Glomerular endothelial cell (primary cell): ENCODE measurements around the gene LARGE1. TPM values are rescaled to one million over a fixed set of nuclear protein-coding genes. Genes with fewer than 3 reads are reported as not detected.

Experiments used
- DNase-seq: peaks from one replicate; pipeline ENCODE4 v3.0.0-alpha.2; 2011; ENCODE audit warnings: low read depth, low spot score; ENCODE audit errors: extremely low read depth
- total RNA-seq: library from RNA; depleted of rRNA; stranded (reverse); fragments of >200 nt; gene quantifications from 2 replicates; pipeline ENCODE4 v1.2.3, GENCODE V29; 2015

LARGE1 gene
- total RNA-seq, 1 donor from 2014 or later: 18.2 TPM

DNA sequence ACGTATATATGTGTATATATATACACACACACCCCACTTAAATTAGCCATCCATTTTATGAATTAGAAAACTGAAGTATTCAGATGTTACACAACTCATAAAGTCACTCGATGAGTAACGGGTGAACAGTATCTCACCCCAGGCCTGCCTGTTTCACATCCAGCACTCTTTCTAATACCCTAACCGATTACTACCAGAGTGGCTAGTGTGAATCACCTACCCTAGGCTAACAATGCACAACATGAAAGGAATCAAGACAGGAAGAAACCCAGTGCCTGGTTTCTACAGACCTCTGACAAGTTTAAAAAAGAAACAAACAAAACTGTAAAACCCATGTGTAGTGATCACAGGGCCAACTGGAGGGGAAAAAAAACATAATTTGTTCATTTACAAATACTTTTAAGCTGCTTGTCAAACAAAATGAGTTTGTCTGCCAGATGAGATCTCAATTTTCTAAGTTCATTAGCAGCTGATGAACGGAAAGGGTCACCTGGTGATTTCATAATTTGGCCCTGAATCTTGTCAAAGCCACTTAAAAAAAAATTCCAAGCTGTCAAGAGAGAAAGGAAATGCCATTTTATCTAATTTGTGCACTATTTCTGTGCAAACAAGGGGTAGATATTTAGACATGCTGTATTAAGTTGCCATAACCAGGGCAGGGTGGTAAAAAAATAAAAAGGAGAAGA, 134.8 kb downstream of the LARGE1 start:
- no peak for DNase-seq

DNA sequence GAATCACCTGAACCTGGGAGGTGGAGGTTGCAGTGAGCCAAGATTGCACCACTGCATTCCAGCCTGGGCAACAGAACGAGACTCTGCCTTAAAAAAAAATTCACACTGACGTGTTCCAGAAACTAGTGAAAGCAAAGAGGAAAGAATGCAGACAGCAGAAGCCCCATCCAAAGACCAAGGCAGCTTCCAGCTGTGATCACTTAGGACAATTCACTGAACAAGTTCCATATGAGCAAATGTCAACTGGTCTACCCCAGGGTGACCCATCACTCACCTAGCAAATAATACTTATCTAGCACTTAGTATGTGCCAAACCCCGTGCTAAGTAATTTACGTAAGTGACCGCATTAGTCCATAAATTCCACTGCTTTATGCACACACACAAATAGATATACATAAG, 138.9 kb downstream of the LARGE1 start:
- DNase-seq: no peak

DNA sequence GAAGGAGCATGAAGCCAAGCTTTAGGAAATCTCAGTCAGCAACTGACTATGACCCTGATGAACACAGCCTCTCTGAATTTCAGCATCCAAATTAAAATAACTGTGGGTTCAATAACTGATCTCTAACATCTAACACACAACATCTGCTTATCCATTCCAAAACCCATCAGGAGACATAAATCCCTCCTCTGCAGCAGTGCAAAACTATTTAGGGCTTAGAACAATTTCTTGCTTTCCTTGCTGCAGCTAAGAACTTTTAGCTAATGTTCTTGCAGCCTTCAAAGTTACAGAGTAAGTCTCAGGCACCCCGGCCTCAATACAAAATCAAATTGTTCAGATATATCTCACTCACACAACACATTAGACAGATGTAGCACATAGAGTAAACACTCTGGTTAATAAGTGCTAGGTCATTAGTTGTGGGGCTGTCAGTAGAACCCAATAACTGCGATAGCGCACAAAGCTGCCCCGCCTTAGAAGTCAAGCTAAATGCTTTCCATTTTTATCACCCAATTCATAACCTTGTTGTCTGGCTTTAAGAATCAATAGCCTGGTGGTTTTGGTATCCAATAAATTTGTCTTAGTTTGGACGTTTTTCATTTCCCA, 139.6 kb downstream of the LARGE1 start:
- no peak for DNase-seq

DNA sequence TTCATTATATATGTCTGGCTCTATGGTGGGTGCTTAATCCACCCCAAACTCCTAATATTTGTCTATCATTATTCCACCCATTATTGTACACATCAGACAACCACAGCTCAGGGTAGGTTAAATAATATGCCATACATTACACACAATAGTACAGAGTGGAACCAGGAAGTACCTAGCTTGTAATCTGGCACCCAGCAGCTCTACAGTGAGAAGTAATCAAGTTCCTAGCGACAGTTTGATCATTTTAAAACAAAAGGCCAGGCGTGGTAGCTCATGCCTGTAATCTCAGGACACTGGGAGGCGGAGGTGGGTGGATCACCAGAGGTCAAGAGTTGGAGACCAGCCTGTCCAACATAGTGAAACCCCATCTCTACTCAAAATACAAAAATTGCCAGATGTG, 141.0 kb downstream of the LARGE1 start:
- no peak for DNase-seq

DNA sequence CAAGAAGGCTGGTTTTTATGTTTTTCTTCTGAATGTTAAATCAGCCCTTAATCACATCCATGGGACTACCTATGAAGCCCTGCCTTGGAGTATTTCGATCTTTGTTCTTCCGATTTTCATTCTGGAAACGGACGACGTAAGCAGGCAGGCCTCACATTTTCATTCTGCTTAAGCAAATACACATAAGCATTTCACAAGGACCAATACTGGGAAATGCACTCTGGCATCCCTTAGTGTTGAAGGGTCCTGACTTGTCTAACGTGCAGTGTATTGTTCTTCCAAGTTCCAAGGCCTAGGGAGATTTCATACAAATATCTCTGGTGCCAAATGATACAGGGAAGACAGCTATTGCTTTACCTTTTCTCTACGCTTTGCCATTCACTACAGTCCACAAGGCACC, 143.8 kb downstream of the LARGE1 start:
- no peak for DNase-seq

DNA sequence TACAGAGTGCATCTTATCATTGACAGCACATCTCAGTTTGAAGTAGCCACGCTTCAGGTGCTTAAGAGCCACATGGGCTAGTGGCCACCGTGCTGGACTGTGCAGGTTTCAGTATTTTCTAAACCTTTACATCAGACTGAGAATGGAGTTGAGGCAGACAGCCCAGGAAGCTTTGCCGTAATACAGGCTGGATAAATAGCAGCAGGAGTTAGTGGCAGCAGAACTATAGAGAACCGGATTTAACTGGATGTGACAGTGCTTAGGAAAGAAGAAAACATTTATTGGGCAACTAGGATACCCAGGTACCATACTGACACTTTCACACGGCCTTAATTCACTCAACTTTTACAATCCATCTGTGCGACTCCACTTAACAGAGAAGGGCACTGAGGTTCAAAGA, 145.5 kb downstream of the LARGE1 start:
- DNase-seq: no peak

DNA sequence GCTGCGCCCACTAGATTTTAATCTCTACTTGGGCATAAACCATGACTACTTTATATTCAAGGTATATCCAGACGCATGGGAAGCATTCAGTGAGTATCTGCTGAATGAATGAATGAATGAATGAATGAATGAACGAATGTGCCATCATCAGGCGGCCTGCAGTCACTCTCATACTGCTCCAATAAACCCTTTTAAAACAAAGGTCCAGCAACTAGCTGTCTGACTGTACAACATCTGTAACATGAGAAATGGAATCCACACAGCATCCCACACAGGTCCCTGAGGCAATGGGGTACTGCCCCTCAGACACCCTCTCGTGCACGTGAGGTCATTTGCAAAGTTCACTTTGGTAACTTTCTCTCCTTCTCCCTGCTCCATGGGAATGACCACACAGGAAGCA, 147.5 kb downstream of the LARGE1 start:
- DNase-seq: no peak

DNA sequence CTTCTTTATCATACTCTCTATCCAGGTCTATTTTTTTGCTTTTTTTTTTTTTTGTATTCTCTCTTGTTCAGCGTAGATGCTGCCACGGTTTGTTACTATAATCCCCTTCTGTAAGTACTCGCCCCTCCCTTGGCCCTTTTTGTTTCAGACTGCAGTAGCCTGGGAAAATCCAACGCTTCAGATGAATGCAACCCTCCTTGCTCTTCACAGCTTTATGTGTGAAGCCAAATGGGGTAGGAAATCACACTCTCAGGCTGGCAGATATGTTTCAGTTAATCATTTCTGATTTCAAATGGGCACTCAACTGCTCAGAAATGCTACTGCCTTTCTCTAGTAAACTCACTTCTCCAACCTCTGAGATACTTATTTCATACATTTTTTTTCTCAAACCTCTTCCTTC, 149.1 kb downstream of the LARGE1 start:
- DNase-seq: no peak

DNA sequence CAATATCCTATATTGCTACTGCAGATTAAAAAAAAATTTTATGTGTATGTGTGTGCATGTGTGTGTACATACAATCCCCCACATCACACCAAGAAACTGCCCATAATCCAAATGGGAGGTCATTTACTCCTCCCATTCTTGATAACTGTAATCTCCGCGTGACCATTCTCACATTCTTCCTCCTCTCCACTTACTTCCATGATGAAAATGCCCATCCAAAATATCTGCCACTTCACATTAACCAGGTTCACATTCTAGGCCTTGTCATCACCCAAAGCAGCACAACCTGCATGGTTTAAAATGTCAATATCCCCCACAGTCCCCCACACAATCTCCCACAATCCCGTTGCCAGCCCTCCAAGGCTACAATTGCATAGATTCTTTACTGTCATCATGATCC, 149.6 kb downstream of the LARGE1 start:
- no peak for DNase-seq

DNA sequence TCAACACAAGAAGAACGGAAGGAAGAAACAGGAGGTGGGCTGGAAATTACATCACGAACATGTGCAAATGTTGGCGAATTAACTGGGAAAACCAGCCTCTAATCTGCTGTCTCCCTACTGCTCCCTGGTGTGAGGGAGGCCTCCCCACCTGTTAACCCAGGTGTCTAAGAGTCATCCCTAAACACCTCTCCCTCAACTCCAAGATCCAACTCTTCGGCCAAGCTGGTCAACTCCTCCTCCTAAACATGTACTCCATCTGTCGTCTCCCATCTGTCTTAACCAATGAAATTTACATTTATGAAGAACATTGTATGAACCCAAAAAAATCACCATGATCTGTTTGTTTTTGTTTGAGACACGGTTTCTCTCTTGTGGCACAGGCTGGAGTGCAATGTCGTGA, 154.2 kb downstream of the LARGE1 start:
- no peak for DNase-seq

DNA sequence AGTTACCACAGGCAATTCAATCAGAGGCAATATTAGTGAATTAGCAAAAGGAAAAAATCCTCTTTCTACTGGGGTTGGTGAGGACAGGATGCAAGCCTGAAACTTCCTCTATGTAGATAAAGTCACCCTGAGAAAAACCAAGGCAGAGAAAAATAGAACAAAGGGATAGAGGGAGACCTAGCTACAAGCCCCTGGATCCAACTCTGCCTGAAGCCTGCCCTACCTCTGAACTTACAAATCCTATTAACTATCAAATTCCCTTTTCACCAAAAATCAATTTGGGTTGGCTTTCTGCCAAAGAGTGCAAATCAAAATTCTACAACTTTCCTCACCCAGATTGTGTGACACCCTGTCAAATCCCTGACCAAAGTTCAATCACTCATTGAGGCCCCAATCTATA, 161.3 kb downstream of the LARGE1 start:
- no peak for DNase-seq

DNA sequence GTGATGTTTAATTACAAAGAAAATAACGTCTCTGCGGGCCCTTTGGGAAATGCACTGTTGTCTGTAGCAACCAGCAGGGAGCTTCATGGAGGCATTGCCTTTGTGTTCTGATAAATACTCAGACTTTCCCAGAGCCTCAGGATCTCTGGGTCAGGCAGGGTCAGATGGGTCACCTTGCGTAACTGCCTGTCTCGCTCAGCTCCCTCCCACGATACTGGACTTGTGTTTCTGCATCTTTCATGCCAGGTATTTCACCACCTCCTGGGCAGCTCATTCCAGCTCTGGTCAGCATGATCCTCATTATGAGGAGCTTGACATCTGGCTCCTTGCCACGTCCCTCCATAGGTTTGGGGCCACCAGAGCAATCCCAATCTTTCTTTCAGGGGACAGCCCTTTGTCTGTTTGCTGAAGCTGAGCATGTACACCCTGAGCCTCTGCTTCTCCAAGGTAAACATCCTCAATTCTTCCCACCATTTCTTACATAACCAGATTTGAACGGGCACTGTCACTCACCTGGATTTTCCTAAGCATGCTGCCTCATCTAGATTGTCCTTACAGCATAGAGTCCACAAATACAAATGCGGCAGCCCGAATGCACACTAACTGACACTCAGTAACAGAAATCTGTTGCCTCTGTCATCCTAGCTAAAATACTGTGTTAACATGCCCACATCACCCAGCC, 162.3 kb downstream of the LARGE1 start:
- no peak for DNase-seq

DNA sequence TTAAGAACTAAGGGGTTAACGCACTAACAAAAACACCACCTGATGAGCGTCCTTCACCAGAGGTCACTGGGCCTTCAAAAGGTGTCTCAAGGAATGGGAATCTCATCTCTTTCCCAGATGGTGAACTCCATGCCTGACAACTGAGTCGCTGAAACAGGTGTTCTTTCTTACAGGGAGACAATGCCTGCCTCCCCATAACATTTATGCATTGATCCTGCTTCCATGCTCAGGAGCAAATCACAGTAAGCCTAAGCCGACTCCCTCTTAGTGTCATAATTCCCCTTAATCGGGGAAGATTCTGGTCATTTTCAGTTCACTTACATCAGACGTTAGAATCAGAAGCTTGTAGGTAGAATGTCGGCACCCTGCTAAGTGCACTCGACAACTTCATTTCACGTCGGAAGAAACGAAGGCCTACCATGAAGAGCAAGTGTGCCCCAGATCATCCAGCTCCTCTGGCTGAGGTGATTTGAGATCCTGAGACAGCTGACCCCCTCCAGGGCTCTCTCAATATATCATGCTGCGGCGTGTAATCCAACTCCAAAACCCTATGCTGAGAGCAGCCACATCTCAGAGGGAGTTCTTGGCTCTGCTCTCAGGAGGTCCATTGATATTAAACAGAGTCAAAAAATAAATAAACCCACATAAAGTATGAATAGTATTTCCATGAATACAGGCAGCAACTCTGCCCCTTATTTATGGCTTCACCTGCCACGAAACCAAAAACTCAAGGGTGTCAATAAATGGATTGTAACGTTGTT, 163.1 kb downstream of the LARGE1 start:
- no peak for DNase-seq

DNA sequence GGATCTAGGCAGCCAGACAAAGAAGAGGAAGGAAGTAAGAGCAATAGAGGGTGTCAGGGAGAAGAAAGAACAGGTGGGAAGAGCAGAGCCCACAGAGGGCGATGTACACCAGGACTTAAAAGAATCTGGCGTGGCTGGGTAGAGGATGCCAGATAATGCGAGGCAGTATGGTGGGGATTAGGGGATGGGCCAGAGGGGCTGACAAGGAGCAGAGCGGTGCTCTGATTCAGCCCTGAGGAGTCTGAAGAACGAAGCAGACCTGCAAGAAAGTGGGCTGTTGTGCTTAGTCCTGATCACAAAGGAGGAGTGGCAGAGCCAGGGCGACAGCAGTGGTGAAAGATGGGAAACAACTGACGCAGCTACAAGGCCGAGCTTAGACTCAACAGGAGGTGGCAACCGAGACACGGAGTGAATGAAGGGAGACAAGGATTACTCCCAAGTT, 163.7 kb downstream of the LARGE1 start:
- DNase-seq: no peak

DNA sequence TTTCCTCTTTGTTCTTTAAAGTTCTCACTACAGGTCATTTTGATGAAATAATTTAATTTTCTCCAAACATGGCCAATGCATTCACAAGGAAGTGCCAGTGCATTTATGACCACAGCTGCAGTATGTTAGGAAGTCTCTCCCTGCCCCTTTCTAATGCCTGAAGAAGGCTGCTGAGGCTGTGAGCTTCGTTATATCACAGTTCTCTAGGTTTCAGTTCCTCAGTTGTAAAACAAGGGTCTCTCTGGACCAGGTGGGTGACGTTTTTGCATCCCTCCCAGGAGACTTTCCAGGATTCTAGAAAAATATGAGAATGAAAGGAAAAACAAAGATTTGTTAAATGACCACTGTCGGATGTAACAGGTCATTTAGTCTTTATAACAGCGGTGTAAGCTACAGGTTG, 171.6 kb downstream of the LARGE1 start:
- DNase-seq: no peak

DNA sequence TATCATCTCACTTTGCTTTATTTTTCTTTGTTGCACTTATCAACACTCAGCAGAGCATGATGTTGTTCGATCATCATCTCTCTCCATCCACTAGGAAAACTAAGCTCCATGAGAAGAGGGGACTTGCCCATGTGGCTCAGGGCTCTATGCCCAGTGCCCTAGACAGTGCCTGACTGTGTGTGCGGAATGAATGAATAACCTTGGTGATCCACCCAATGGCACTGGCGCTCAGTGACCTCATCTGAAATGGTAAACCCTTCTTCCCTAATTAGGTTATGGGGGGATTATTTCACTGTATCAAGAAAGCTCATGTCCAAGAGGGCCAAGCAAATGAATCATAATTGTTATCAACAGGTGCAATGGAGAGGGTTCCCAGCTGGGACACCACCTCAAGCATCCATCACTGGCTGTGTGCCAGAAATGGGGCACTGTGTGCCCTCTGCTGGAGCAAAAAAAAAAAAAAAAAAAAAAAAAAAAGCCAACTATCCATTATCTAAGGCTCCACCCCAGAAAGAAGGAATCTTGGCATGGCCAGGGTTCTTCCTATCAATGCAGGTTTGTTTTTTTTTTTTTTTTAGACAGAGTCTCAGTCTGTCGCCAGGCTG, 172.6 kb downstream of the LARGE1 start:
- no peak for DNase-seq

DNA sequence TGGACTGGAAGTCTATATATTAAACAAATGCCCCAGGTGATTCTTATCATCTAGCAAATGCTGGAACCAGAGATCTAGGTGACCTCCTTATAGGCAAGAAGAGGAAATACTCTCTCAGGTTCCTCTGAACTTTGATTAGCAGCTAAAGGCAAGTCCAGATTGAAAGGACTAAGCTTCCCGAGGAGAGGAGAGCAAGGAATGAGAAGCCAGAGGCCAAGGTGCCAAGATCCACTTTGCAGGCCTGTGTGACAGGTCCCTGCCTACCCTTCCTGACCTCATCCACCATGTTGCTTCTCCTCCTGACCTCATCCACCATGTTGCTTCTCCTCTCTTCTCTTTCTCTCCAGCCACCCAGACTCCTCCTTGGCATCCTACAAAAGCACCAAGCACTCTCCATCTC, 173.2 kb downstream of the LARGE1 start:
- no peak for DNase-seq

DNA sequence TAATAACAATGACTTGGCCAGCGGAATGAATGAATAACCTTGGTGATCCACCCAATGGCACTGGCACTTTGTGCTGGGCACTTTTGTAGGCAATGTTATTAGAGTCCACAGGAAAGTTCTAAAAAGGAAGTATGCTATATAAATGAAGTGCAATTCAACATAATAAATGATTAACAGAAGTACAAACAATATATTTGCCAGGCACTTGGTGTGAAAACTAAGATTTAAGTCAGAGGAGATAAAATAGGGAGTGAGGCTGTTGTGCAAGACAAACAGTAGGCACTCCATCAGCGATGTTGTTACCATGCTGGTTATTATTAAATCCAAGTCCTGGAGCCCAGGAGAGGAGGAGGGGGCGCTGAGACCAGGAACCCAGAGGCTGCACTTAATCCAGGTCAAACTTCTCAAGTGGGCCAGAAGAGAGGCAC, 173.8 kb downstream of the LARGE1 start:
- DNase-seq: no peak

DNA sequence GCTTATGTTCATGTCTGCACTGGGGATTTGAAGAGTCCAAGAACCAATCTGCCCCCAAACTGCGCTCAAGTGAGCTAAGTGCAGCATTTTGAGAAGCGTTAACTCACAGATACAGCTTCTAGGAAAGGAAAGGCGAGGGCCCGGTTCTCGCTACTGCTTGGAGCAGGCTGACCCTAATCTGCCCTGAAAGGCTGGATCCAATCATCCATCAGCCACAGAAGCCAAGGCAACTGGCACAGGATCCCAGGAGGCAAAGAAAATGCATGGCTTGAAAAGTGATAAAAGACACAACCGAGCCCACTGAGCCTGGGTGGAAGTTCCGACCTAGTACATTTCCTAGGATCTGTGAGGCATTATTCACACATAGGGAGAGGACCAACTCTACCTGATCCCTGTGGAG, 174.8 kb downstream of the LARGE1 start:
- no peak for DNase-seq

DNA sequence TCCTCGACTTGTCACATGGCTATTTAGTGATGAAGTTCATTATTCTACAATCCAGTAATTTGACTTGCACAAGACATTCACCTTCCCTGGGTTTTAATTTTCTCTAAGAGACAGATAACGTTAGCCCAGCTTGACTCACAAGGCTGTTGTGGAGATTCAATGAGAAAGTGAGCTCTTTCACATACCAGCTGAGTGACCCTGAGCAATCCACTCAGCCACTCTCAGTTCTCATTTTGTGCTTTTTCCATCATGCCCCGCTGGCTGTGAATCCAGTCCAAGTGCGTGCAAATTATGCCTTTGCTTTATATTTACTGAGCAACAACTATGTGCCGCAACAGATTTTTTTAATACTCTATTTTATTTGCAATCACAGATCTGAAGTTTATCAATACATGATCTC, 176.5 kb downstream of the LARGE1 start:
- no peak for DNase-seq

DNA sequence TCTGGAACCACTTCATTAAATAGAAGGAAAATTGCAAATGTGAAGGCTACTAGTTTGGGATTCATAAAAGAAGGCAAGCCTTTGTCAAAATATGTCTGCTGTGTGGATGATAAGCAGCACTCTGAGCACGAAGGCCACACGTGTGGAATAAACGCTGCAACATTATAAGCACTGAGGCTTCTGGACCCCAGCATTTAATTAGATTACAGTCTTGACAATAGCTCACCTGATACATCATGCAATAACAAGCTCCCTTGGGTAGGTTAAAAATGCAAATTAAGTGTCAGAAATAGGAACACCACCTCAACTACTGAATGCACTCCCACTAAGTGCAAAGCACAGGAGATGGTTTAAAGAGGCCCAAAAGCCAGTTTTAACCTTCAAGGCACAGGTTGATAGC, 179.3 kb downstream of the LARGE1 start:
- no peak for DNase-seq
